GM23248 (cell line): ENCODE measurements around the gene STAT4. TPM values are rescaled to one million over a fixed set of nuclear protein-coding genes. Genes with fewer than 3 reads are reported as not detected.
A peak's percentile ranks its signal among the peaks of the same experiment; 100 is the strongest.

Experiments used
- DNase-seq: peaks from one replicate; pipeline ENCODE4 v3.0.0-alpha.2; 2015
- H2AFZ ChIP-seq: fragments of 200-600 bp; sonication (generic); 2 replicates; pipeline ENCODE4 v1.6.1; 2016; ENCODE audit warnings: antibody characterized with exemption
- H3F3A ChIP-seq: fragments of 200-600 bp; sonication (generic); 2 replicates; pipeline ENCODE4 v1.6.1; 2016; ENCODE audit warnings: mild to moderate bottlenecking, antibody characterized with exemption, mixed run types; ENCODE audit not compliant: insufficient read depth
- H3K27ac ChIP-seq: fragments of 200-600 bp; sonication (generic); 2 replicates; pipeline ENCODE4 v1.5.1; 2016; ENCODE audit warnings: mild to moderate bottlenecking
- H3K27me3 ChIP-seq: fragments of 200-600 bp; sonication (generic); replicated peaks from 2 replicates; pipeline ENCODE4 v1.6.1; 2016; ENCODE audit warnings: mild to moderate bottlenecking; ENCODE audit not compliant: insufficient read depth
- H3K36me3 ChIP-seq: fragments of 200-600 bp; sonication (generic); 2 replicates; pipeline ENCODE4 v1.6.1; 2016; ENCODE audit warnings: low read depth, mild to moderate bottlenecking
- H3K4me1 ChIP-seq: fragments of 200-600 bp; sonication (generic); 2 replicates; pipeline ENCODE4 v1.6.1; 2016; ENCODE audit warnings: mild to moderate bottlenecking; ENCODE audit not compliant: insufficient read depth
- H3K4me2 ChIP-seq: fragments of 200-600 bp; sonication (generic); one replicate; pipeline ENCODE4 v1.6.1; 2016; ENCODE audit warnings: mild to moderate bottlenecking; ENCODE audit not compliant: unreplicated experiment
- H3K4me3 ChIP-seq: fragments of 200-600 bp; sonication (generic); 2 replicates; pipeline ENCODE4 v1.5.1; 2016; ENCODE audit warnings: mild to moderate bottlenecking
- H3K79me2 ChIP-seq: fragments of 200-600 bp; sonication (generic); 2 replicates; pipeline ENCODE4 v1.6.1; 2016; ENCODE audit warnings: mild to moderate bottlenecking; ENCODE audit not compliant: insufficient read depth
- H3K9ac ChIP-seq: fragments of 200-600 bp; sonication (generic); 2 replicates; pipeline ENCODE4 v1.6.1; 2016; ENCODE audit warnings: mild to moderate bottlenecking
- H3K9me2 ChIP-seq: fragments of 200-600 bp; sonication (generic); 2 replicates; pipeline ENCODE4 v1.6.1; 2016; ENCODE audit warnings: mixed run types, mild to moderate bottlenecking, moderate library complexity; ENCODE audit not compliant: insufficient read depth
- H3K9me3 ChIP-seq: fragments of 200-600 bp; sonication (generic); one replicate; pipeline ENCODE4 v1.6.1; 2017; ENCODE audit warnings: low read depth
- H4K20me1 ChIP-seq: fragments of 200-600 bp; sonication (generic); 2 replicates; pipeline ENCODE4 v1.6.0; 2016; ENCODE audit not compliant: insufficient read depth
- EZH2 ChIP-seq: fragments of 200-600 bp; sonication (generic); IDR thresholded peaks from 2 replicates; pipeline ENCODE4 v1.6.1; 2018; ENCODE audit warnings: antibody characterized with exemption, mild to moderate bottlenecking; ENCODE audit not compliant: insufficient read depth, poor library complexity, severe bottlenecking
- EZH2phosphoT487 ChIP-seq: fragments of 200-600 bp; sonication (generic); IDR thresholded peaks from 2 replicates; pipeline ENCODE4 v1.6.1; 2018; ENCODE audit warnings: antibody characterized with exemption, moderate library complexity, mild to moderate bottlenecking, low read depth; ENCODE audit not compliant: insufficient read depth
- WGBS, 2 experiments: methylation state at CpG; one replicate each; pipeline ENCODE4 v1.1.6; 2015 to 2017; ENCODE audit warnings: low lambda C conversion rate in 2 of 2, low coverage in 1 of 2; ENCODE audit errors: missing lambda C conversion rate in 2 of 2; 5-methylcytosine and 5-hydroxymethylcytosine counted together
- in situ Hi-C: fragments of 300-500 bp; cut with MboI; formaldehyde crosslinking; loops from 2 replicates; pipeline ENCODE4 v1.15.0; 2020
- polyA plus RNA-seq: library from polyadenylated mRNA; unstranded; fragments of >200 nt; fragmentation: Nextera tagmentation; extraction: Ambion mirVana; gene quantifications from 2 replicates; pipeline ENCODE4 v1.2.1, GENCODE V29; 2016
- total RNA-seq: library from RNA; depleted of rRNA; stranded (reverse); fragments of >200 nt; shearing (Covaris generic); gene quantifications from 2 replicates; pipeline ENCODE4 v1.2.3, GENCODE V29; 2014

STAT4 gene
- total and polyA plus RNA-seq, 2 experiments from 2014 or later, result 1.9 to 3.2 TPM

- in situ Hi-C loops, result no loop called here
- peak; percentile 16 for DNase-seq
These were observed 22.4 kb upstream of the STAT4 start for GRCh38 chr2:191173206-191173605.

GRCh38 chr2:191171708-191172355 is 21.0 kb upstream of the STAT4 start:
- 0 to 3% methylated on average over 2 of the region's 2 CpGs for WGBS, 2 experiments
- Histone ChIP-seq H3K4me1 (peaks cover 67% of the 10 kb centered on the region), H3K27me3 (no peaks in the 10 kb centered on the region), H3F3A (peaks cover 62% of the 10 kb centered on the region), H3K4me2 (peak overlapping the region; percentile 68), H3K9me2 (no peaks in the 10 kb centered on the region), H3K4me3 (peak overlapping the region; percentile 18; the same call in 1 of the 2 replicates), H3K27ac (peak overlapping the region; percentile 72), H4K20me1 (no peaks in the 10 kb centered on the region), H3K9ac (peak overlapping the region; percentile 30; the same call in 1 of the 2 replicates), H3K36me3 (no peaks in the 10 kb centered on the region), H2AFZ (no peak overlapping the region), H3K79me2 (no peaks in the 10 kb centered on the region), H3K9me3 (no peaks in the 10 kb centered on the region)
- peak; percentile 97 for DNase-seq
- in situ Hi-C loops, result no loop called here
- TF ChIP-seq EZH2phosphoT487, result 0 out of 2 replicates have a peak, but pooled peaks have one; percentile 27
- no peak for TF ChIP-seq EZH2

More at GRCh38 chr2:191173206-191173605, 22.4 kb upstream of the STAT4 start:
- TF ChIP-seq EZH2phosphoT487 (no peak), EZH2 (no peak)
- Histone ChIP-seq H3K4me3 (no peak overlapping the region), H3K27ac (peak overlapping the region; percentile 72), H3K9me2 (no peaks in the 10 kb centered on the region), H3K36me3 (no peaks in the 10 kb centered on the region), H3K27me3 (no peaks in the 10 kb centered on the region), H3K79me2 (no peaks in the 10 kb centered on the region), H3F3A (peaks cover 50% of the 10 kb centered on the region), H3K9me3 (no peaks in the 10 kb centered on the region), H2AFZ (no peak overlapping the region), H3K4me1 (peaks cover 55% of the 10 kb centered on the region), H3K4me2 (no peak overlapping the region), H3K9ac (no peak overlapping the region), H4K20me1 (no peaks in the 10 kb centered on the region)
- 92 to 93% methylated on average over 3 of the region's 3 CpGs for WGBS, 2 experiments

- in situ Hi-C loops, result no loop called here
- H3F3A ChIP-seq, result peaks cover 68% of the 10 kb centered on the region
- no peaks in the 10 kb centered on the region for H4K20me1 ChIP-seq
- DNase-seq, result peak; percentile 53
- peak overlapping the region; percentile 30; the same call in 1 of the 2 replicates for H3K9ac ChIP-seq
- 0 to 5% methylated on average over 2 of the region's 2 CpGs for WGBS, 2 experiments
- H3K4me2 ChIP-seq, result peak overlapping the region; percentile 50
- no peak overlapping the region for H2AFZ ChIP-seq
- no peak for TF ChIP-seq EZH2
- TF ChIP-seq EZH2phosphoT487, result no peak
- no peaks in the 10 kb centered on the region for H3K9me3 ChIP-seq
- H3K79me2 ChIP-seq, result no peaks in the 10 kb centered on the region
- peak overlapping the region; percentile 72 for H3K27ac ChIP-seq
- no peaks in the 10 kb centered on the region for H3K27me3 ChIP-seq
- H3K4me1 ChIP-seq, result peaks cover 73% of the 10 kb centered on the region
- no peaks in the 10 kb centered on the region for H3K9me2 ChIP-seq
- 0 out of 2 replicates have a peak overlapping the region, but pooled peaks have one; percentile 6 for H3K4me3 ChIP-seq
- no peaks in the 10 kb centered on the region for H3K36me3 ChIP-seq
These were observed 20.5 kb upstream of the STAT4 start for GRCh38 chr2:191171286-191171685.

GRCh38 chr2:191170773-191171172 is 20.0 kb upstream of the STAT4 start:
- 23 to 30% methylated on average over 3 of the region's 3 CpGs for WGBS, 2 experiments
- no peaks in the 10 kb centered on the region for H3K9me2 ChIP-seq
- H3K36me3 ChIP-seq, result no peaks in the 10 kb centered on the region
- no peak overlapping the region for H3K4me3 ChIP-seq
- no peaks in the 10 kb centered on the region for H3K79me2 ChIP-seq
- H3K27me3 ChIP-seq, result no peaks in the 10 kb centered on the region
- in situ Hi-C loops, result no loop called here
- H4K20me1 ChIP-seq, result no peaks in the 10 kb centered on the region
- no peak overlapping the region for H2AFZ ChIP-seq
- DNase-seq, result peak; percentile 38
- TF ChIP-seq EZH2 (no peak), EZH2phosphoT487 (no peak)
- no peak overlapping the region for H3K9ac ChIP-seq
- peaks cover 78% of the 10 kb centered on the region for H3K4me1 ChIP-seq
- H3F3A ChIP-seq, result peaks cover 73% of the 10 kb centered on the region
- H3K4me2 ChIP-seq, result peak overlapping the region; percentile 50
- H3K27ac ChIP-seq, result peak overlapping the region; percentile 72
- H3K9me3 ChIP-seq, result no peaks in the 10 kb centered on the region
